Ovary (tissue), 9 donors: Measurements from ENCODE around the gene DCUN1D4. TPM values are rescaled to one million over a fixed set of nuclear protein-coding genes. Genes with fewer than 3 reads are reported as not detected.

ENCODE experiments used
- DNase-seq, 5 donors: peaks; one replicate each; pipeline ENCODE4 v3.0.0-alpha.2; 2019 to 2020
- H3K27ac ChIP-seq, 2 donors: fragments of 200-600 bp; one replicate each; pipeline versions ENCODE4 v1.5.1 to v1.8.0; 2019 to 2022
- H3K27me3 ChIP-seq: fragments of 200-600 bp; one replicate; pipeline ENCODE4 v1.8.0; 2022
- H3K36me3 ChIP-seq: fragments of 200-600 bp; sonication (generic); one replicate; pipeline ENCODE4 v1.5.1; 2019
- H3K4me1 ChIP-seq: one replicate; pipeline ENCODE4 v1.8.1; 2013; ENCODE audit warnings: mild to moderate bottlenecking, moderate library complexity; ENCODE audit not compliant: insufficient read depth
- H3K4me3 ChIP-seq: fragments of 200-600 bp; sonication (generic); one replicate; pipeline ENCODE4 v1.5.1; 2017
- H3K9me3 ChIP-seq, 2 donors: fragments of 200-600 bp in 1 of 2; sonication (generic) in 1 of 2; one replicate each; pipeline versions ENCODE4 v1.5.1 to v1.8.1; 2013 to 2019; ENCODE audit warnings: mild to moderate bottlenecking in 1 of 2, moderate library complexity in 1 of 2
- EP300 ChIP-seq: sonication (generic); formaldehyde crosslinking; IDR thresholded peaks from one replicate; pipeline ENCODE4 v1.6.1; 2017; ENCODE audit warnings: antibody characterized with exemption
- POLR2A ChIP-seq: fragments of 450-650 bp; IDR thresholded peaks from one replicate; pipeline ENCODE4 v1.6.1; 2017; ENCODE audit warnings: antibody characterized with exemption, mild to moderate bottlenecking, moderate library complexity
- WGBS, 3 donors: extraction: QIAGEN DNeasy Blood & Tissue Kit in 1 of 3; methylation state at CpG; one replicate each; pipeline versions ENCODE4 v1.1.5 to v1.1.7; 2013 to 2017; 5-methylcytosine and 5-hydroxymethylcytosine counted together
- intact Hi-C, 4 donors: fragments of 100-400 bp; cut with DNase I; formaldehyde crosslinking; loops; one replicate each; pipeline versions ENCODE4 v1.11.0 to v1.15.1; 2022 to 2023
- polyA plus RNA-seq, 2 donors: library from polyadenylated mRNA; stranded (reverse); fragments of 200-250 nt in 1 of 2; fragments of 350-450 nt in 1 of 2; fragmentation: Illumina TruSeq in 1 of 2; extraction: RNeasy Lipid Tissue Mini Kit (QIAGEN cat#74804) in 1 of 2; gene quantifications; one replicate each; pipeline ENCODE4 v1.2.3, GENCODE V29; 2013 to 2014
- total RNA-seq, 7 donors: library from RNA; depleted of rRNA in 2 of 7; stranded (reverse); fragments of >200 nt in 2 of 7; fragmentation: NEBNext Ultra II Directional in 3 of 7; extraction: Animal tissue kit (Norgen Biotek cat#: 25700) in 3 of 7; gene quantifications; one replicate each; pipeline versions ENCODE4 v1.1.0 to v1.2.4, GENCODE V29; 2016 to 2023
- TF ChIP-seq, protein P1 (sequence below), 3 donors: fragments of 450-650 bp in 2 of 3; fragments of 200-600 bp in 1 of 3; IDR thresholded peaks; one replicate each; pipeline versions ENCODE4 v1.5.1 to v1.8.0; 2016 to 2022; ENCODE audit warnings: antibody characterized with exemption in 3 of 3, mild to moderate bottlenecking in 1 of 3
- donor health status: DM: no; HTN: no; CAD: no; lungs with moderate emphysema.
- donor health status: DM: no; HTN: no; CAD: no.
- donor health status: Bipolar disorder and iron deficiency.
- donor health status: DM: yes; HTN: yes; CAD: no.
- donor health status: DM: no; HTN: no; CAD: no.
- donor health status: DM: yes; HTN: yes; CAD: no.

Gene DCUN1D4
- total and polyA plus RNA-seq, 9 donors = 20.7 to 102 (median 71.8) TPM

DNA sequence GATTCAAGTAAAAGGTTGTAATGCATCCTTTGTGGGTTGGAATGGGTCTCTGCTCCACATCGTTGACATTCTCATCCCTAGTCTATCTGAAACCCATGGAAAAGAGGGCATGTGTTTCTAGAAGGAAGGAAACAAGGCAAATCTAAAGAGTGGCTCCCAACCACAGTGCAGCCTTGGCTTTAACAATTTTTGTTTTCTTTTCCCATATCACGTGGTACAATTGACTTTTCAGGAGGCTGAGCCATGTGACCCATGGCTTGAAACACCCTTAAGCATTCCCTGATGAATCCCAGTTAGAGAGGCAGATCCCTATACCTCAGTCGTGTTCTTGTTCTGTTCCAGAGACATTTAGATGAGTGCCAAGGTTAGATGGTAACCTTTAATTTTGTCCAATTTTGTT, 12.8 kb downstream of the DCUN1D4 start:
- no peaks in the 10 kb centered on the region for H3K36me3 ChIP-seq
- H3K27me3 ChIP-seq = no peaks in the 10 kb centered on the region
- no peak for DNase-seq
- WGBS, 3 donors = 38 to 45% (median 41%) methylated on average over 3 of the region's 3 CpGs
- TF ChIP-seq, protein P1, sequence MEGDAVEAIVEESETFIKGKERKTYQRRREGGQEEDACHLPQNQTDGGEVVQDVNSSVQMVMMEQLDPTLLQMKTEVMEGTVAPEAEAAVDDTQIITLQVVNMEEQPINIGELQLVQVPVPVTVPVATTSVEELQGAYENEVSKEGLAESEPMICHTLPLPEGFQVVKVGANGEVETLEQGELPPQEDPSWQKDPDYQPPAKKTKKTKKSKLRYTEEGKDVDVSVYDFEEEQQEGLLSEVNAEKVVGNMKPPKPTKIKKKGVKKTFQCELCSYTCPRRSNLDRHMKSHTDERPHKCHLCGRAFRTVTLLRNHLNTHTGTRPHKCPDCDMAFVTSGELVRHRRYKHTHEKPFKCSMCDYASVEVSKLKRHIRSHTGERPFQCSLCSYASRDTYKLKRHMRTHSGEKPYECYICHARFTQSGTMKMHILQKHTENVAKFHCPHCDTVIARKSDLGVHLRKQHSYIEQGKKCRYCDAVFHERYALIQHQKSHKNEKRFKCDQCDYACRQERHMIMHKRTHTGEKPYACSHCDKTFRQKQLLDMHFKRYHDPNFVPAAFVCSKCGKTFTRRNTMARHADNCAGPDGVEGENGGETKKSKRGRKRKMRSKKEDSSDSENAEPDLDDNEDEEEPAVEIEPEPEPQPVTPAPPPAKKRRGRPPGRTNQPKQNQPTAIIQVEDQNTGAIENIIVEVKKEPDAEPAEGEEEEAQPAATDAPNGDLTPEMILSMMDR (IDR thresholded peaks at IDR 0.05) = no peak
- TF ChIP-seq POLR2A (no peak), EP300 (no peak)
- intact Hi-C loops = no loop called here
- H3K4me1 ChIP-seq = peaks cover 19% of the 10 kb centered on the region
- no peak overlapping the region for H3K4me3 ChIP-seq
- no peak overlapping the region for H3K27ac ChIP-seq
- H3K9me3 ChIP-seq = no peaks in the 10 kb centered on the region

DNA sequence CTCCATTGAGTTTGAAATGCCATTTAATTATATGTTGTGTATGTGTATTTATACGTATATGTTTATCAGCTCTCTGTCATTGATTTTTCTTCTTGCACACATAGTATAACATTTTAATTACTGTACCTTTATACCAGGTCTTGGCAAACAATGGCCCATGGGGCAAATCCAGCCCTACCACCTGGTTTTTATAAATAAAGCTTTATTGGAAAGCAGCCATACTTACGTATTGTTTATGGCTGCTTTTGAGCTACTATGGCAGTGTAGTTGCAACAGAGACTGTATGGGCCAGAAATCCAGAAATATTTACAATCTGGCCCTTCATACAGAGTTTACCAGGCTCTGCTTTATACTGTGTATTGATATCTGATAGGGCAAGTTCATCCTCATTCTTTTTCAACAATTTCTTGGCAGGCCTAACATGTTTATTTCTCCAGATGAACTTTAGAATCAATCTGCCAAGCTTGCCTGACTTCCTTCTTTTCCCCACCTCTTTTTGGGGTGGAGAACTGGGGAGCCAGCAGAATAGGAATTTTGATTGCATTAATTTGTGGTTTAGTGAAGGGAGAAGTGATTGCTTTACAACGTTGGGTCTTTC, 15.8 kb downstream of the DCUN1D4 start:
- Histone ChIP-seq H3K9me3 (no peaks in the 10 kb centered on the region), H3K4me3 (no peak overlapping the region), H3K4me1 (peaks cover 9% of the 10 kb centered on the region), H3K27ac (no peak overlapping the region), H3K27me3 (no peaks in the 10 kb centered on the region), H3K36me3 (no peaks in the 10 kb centered on the region)
- intact Hi-C loops = no loop called here
- TF ChIP-seq EP300 = no peak
- TF ChIP-seq POLR2A = no peak
- TF ChIP-seq, protein P1 (IDR thresholded peaks at IDR 0.05) = no peak
- DNase-seq = no peak
- WGBS, 3 donors = 46 to 55% (median 52%) methylated on average over 3 of the region's 3 CpGs

DNA sequence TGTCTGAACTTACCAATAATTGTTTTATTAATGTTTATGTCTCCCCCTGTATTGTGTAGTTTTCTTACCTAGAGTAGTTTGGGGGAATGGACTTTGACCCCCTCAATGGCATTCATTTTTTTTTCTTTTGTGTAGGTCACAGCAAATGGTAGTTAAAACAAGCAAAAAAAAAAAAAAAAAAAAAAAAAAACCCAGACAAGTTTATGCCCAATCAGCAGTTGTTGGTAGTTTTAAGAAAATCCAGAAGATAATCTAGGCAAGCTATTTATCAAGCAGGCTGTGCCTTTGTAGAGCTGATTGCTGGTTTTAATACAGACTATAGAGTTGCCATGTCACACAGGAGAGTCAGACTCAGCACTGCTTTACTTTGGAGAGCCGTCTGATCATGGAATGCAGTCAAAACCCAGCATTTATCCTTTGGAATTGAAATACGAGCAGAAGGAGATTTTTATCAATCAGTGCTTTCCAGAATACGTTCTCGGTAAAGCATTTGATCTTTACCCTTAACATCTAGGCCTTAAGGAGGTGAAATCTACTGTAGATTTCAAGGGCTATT, 16.6 kb downstream of the DCUN1D4 start:
- Histone ChIP-seq H3K9me3 (no peaks in the 10 kb centered on the region), H3K4me1 (peaks cover 9% of the 10 kb centered on the region), H3K27ac (no peak overlapping the region), H3K27me3 (no peaks in the 10 kb centered on the region), H3K36me3 (no peaks in the 10 kb centered on the region), H3K4me3 (no peak overlapping the region)
- no peak for TF ChIP-seq EP300
- 78 to 81% (median 78%) methylated on average over 4 of the region's 4 CpGs for WGBS, 3 donors
- no peak for DNase-seq
- intact Hi-C loops = no loop called here

DNA sequence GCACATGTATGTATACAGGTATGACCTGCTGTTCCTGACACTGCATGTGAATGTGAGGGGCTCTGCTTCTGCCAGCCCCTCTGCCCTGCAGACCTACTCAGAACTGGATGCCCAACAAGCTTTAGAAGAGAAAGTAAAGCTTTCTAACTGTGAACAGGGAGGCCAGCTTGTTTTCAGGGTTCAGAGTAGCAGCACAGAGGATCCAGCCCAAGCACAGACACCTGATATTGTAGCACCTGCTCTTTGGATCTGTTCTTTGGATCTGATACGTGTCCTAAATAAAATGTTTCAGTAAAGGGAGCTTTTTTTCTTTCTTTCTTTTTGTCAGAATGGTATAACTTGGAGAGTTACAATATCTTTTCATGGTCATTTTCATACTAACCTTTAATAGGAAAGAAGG, 19.2 kb downstream of the DCUN1D4 start:
- Histone ChIP-seq H3K36me3 (no peaks in the 10 kb centered on the region), H3K4me3 (no peak overlapping the region), H3K4me1 (peaks cover 1% of the 10 kb centered on the region), H3K27me3 (no peaks in the 10 kb centered on the region), H3K27ac (no peak overlapping the region), H3K9me3 (no peaks in the 10 kb centered on the region)
- 90 to 96% (median 92%) methylated on average over 1 of the region's 1 CpG for WGBS, 3 donors
- intact Hi-C loops = no loop called here
- DNase-seq = no peak
- TF ChIP-seq, protein P1 (IDR thresholded peaks at IDR 0.05) = no peak
- TF ChIP-seq EP300 (no peak), POLR2A (no peak)

DNA sequence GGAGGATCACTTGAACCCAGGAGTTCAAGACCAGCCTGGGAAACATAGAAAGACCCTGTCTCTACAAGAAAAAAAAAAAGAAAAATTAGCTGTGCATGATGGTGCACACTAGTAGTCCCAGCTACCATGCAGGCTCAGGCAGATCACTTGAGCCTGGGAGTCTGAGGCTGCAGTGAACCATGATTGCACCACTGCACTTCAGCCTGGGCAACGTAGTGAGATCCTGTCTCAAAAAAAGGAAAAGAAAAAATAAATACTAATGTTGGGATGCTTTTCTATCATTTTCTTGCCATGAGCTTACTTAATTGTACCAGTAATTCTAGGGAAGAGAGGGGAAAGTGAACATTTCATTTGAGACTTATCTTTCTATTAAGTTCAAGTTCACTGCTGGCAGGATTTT, 19.8 kb downstream of the DCUN1D4 start:
- intact Hi-C loops = no loop called here
- Histone ChIP-seq H3K4me1 (peaks cover 1% of the 10 kb centered on the region), H3K27ac (no peak overlapping the region), H3K9me3 (no peaks in the 10 kb centered on the region), H3K27me3 (no peaks in the 10 kb centered on the region), H3K36me3 (no peaks in the 10 kb centered on the region), H3K4me3 (no peak overlapping the region)
- TF ChIP-seq, protein P1 (IDR thresholded peaks at IDR 0.05) = no peak
- TF ChIP-seq EP300 = no peak
- no peak for DNase-seq
- WGBS, 3 donors = 84 to 98% (median 93%) methylated on average over 1 of the region's 1 CpG
